HG02610 (cell line): Measurements from ENCODE around the gene REXO1.
A peak's percentile ranks its signal among the peaks of the same experiment; 100 is the strongest.
"Not testable (repeated sequence)": the region's sequence is repeated elsewhere in the genome, so short reads cannot be mapped to it uniquely, and the experiment has no call there.

ENCODE experiments used
- ATAC-seq: cut with Tn5 transposase; IDR thresholded peaks from one replicate; pipeline ENCODE4 v1.9.1; 2021; ENCODE audit warnings: mild to moderate bottlenecking, moderate library complexity; ENCODE audit not compliant: unreplicated experiment

Gene REXO1, protein sequence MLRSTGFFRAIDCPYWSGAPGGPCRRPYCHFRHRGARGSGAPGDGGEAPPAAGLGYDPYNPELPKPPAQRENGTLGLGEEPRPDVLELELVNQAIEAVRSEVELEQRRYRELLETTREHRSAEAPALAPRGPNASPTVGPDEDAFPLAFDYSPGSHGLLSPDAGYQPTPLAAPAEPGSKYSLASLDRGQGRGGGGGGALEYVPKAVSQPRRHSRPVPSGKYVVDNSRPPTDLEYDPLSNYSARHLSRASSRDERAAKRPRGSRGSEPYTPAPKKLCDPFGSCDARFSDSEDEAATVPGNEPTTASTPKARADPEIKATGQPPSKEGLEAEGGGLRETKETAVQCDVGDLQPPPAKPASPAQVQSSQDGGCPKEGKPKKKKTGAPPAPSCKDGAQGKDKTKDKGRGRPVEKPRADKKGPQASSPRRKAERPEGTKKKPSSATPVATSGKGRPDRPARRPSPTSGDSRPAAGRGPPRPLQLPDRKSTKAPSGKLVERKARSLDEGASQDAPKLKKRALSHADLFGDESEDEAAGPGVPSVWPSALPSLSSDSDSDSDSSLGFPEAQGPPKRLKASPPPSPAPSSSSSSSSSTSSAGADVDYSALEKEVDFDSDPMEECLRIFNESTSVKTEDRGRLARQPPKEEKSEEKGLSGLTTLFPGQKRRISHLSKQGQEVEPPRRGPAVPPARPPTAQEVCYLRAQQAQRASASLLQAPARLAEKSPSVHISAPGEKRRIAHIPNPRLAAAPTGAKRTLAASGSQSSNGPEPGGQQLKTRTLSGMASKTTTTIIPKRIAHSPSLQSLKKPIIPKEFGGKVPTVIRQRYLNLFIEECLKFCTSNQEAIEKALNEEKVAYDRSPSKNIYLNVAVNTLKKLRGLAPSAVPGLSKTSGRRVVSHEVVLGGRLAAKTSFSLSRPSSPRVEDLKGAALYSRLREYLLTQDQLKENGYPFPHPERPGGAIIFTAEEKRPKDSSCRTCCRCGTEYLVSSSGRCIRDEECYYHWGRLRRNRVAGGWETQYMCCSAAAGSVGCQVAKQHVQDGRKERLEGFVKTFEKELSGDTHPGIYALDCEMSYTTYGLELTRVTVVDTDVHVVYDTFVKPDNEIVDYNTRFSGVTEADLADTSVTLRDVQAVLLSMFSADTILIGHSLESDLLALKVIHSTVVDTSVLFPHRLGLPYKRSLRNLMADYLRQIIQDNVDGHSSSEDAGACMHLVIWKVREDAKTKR

DNA sequence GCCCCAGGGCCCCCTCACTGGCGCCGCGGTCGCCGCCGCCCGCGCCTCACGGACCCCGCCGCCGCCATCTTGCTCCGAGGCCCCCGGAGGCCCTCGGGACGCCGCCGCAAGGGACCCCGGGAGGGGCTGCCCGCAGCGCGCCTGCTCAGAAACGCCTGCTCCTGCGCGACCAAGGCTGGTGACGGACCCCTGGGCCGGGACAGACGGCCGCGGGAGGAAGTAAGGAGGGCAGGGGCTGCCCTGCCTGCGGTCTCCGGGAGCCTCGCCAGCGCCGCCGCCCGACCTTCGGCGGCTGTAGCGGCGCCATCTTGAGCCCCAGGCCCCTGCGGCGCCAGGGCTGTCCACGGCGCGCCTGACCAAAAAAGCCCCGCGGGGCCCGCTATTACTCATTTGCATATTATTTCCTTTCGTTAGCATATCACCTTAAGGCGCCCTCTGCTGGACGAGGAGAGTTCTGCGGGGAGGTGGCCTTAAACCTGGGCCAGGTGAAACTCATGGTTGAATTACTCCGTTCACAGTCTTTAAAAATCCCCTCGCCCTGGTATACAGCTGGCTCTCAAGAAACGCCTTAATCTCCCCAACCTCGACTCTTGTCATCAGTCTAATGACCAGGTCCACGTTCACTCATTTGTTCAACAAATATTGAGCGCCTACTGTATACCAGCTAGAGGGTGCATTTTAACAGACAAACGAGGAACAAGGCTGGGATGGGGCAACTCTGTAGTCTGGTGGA lies at the start of gene REXO1:
TSS of gene REXO1 (minus strand) at position 85 of the 733 bp plus-strand sequence. CDS start 125 bp downstream, outside the sequence.
- ATAC-seq = peak; percentile 57

DNA sequence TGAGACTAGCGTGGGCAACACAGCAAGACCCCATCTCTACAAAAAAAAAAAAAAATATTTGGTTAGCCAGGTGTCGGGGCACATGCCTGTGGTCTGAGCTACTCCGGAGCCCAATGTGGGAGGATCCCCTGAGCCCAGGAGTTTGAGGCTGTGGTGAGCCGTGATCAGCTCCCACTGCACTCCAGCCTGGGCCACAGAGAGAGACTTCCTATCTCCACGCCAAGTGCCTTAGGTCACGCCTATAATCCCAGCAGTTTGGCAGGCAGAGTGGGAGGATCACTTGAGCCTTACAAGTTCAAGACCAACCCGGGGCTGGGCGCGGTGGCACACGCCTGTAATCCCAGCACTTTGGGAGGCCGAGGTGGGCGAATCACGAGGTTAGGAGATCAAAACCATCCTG lies 48.2 kb upstream of the REXO1 start:
- ATAC-seq = no peak

DNA sequence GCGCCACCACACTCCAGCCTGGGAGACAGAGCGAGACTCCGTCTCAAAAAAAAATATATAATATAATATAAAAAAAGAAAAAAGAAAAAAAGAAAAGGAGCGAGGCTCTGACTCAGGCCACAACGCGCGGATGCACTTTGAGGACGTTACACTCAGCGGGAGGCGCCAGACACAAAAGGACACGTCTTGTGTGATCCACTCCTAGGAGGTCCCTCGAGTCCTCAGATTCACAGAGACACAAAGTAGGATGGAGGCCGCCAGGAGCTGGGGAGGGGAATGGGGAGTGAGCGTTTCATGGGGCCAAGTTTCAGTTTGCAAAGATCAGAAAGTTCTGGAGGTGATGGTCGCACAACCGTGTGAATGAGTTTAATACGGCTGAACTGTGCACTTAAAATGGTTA lies 45.5 kb upstream of the REXO1 start:
- ATAC-seq = no peak

DNA sequence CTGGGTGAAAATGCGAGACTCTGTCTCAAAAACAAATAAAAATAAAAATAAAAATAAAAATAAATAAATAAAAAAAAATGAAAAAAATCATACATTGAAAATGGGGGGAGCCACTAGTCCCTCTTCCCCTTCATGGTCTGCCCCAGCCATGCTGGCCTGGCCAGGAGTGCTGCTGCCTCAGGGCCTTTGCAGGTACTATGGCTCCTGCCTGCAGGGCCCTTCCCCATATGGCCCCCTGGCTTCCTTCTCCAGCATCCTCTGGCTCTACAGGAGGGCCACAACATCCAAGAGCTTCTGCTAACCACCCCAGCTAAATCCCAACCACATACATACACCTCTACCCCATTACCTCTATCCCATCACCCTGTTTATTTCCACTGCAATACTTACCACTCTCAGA lies 41.6 kb upstream of the REXO1 start:
- no peak for ATAC-seq

DNA sequence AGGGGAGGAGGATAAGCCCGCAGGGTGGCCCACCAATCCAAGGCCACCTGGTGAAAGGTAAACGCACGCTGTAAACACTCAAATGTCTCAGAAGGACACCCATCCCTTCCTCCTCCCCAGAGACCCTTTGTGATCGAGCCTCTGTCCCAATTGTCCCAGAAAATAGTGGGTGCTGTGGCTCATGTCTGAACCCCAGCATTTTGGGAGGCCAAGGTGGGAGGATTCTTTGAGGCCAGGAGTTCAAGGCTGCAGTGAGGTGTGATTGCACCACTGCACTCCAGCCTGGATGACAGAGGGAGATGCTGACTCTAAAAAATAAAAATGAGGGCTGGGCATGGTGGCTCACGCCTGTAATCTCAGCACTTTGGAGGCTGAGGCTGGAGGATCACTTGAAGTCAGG lies 40.1 kb upstream of the REXO1 start:
- no peak for ATAC-seq

DNA sequence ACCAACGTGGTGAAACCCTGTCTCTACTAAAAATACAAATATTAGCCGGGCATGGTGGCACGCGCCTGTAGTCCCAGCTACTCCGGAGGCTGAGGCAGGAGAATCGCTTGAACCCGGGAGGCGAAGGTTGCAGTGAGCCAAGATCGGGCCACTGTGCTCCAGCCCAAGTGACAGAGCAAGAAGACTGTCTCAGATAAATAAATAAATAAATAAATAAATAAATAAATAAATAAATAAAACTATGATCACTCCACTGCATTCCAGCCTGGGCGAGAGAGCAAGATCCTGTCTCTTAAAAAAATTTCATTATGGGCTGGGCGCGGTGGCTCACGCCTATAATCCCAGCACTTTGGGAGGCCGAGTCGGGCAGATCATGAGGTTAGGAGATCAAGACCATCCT lies 38.1 kb upstream of the REXO1 start:
- ATAC-seq = not testable (repeated sequence)

DNA sequence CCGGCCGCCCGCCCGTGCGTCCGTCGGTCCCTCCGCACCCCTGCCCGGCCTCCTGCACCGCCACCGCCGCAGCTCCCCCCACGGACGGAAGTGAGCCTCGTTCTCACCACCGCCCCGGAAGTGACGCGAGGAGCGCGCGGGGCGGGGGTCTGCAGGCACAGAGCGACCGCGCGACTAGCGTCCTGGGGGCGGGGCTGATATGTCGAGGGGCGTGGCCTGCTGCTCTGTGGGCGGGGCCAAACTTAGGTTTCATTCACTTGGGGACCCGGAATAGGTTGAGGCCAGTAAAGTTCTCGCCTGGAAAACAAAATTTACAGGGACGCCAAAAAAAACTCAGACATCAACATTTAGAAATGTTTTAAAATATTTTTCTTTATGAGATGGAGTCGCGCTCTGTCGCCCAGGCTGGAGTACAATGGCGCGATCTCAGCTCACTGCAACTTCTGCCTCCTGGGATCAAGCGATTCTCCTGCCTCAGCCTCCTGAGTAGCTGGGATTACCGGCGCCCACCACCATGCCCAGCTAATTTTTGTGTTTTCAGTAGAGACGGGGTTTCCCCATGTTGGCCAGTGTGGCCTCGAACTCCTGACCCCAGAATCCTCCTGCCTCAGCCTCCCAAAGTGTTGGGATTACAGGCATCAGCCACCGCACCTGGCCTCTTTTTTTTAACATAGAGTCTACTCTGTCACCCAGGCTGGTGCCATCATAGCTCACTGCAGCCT lies 37.3 kb upstream of the REXO1 start, which contains the start of gene ABHD17A:
TSS of gene ABHD17A (minus strand) at position 99 of the 722 bp plus-strand sequence. CDS start 3,930 bp downstream, outside the sequence.
- peak; percentile 71 for ATAC-seq

DNA sequence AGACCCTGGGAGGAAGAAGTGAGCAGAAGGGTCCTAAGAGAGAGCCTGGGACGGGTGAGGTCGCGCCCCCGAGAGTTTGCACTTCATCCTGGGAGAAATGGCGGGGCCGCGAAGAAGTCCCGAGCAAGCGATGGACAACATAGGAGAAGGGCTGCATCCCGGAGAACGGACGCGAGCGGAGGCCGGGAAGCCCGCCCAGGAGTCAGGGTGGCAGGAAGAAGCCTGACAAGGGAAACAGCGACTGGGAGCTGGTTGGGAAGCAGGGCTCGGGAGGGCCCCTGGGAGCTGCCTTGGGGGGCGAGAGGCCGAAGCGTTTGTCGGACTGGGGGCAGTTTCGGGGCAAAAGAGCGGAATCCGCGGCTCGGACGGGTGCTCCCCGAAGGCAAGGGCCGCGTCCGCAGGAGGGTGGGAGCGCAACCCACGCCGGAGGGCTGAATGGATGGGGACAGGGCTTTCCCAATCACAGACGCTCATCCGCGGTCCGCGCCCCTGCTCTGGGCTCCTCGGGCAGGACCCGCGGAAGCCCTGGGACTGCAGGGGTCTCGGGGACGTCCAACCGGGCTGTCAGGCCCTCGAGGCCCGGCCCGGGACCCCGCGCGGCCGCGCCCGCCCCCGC lies 36.5 kb upstream of the REXO1 start:
- peak; percentile 4 for ATAC-seq

DNA sequence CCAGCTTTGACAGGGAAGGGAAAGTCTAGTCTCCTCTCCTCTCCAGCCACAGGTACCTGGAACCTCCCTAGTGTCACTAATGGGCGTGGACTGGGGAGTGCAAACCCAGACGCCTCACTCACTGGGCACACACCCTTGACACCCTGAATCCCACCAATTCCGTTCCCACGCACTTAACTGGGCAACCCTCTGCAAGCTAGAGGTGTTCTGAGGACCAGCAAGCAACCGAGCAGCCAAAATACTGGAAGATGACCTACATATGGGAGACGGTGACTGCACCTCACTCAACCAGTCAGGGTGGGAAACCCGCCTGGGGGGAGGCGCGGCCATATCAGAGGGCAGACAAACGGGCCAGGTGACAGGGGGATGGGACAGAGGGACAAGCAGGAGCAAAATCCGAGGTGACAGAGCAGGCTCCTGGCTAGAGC lies 36.0 kb upstream of the REXO1 start:
- ATAC-seq = no peak

DNA sequence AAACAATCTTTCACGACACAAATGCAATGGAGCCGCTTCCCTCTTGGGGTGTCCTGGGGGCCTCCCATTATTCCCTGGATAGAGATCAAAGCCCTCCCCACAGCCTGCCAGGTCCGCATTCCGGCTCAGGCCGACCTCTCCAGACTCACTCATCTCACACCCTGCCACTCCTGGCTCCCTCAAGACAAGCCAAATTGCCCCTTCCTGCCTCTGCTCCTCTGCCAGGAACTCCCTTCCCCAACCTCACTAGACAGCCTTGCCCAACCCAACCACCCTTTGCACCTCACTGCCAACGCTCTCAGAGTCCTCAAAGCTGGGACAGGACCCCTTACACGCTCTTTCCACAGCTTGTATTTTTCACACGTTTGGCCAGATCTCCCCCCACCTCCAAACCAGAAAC lies 35.5 kb upstream of the REXO1 start:
- no peak for ATAC-seq

DNA sequence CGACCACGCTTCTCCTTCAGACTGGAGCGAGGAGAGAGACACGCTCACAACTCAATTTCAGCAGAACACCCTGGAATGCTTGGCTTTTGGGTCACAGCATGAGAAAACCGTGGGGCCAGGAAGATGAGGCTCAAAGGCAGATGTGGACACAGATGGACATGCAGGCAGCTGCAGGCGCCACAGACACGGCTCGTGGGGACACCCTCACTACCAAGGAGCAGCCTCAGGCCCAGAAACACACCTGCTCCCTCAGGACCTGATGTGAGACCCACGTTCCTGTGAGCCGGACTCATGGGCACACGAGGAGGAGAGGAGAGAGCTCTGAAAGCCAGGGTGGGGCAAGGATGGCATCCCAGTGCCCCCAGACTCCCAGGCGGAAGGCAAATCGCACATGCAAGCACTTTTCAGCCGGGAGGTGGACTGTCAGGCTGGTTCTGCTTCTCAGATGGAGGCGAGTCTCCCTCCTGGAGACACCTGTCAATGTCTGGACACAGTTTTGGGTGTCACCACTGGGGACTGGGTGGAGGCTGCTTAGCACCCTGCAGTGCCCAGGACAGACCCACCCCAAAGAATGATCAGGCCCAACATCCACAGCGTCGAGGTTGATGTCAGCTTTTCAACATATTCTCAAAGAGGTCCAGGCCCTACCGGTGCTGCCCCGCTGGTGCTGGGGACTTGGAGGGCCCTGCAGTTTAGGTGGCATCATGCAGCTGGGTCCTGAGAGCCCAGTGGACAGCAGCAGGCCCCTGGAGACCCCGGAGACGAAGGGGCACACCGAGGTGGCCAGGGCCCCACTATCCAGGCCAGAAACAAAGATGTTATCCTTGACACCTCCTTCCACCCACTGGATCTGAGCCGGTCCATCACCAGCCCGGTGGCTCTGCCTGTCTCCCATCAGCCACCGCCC lies 34.8 kb upstream of the REXO1 start:
- no peak for ATAC-seq

DNA sequence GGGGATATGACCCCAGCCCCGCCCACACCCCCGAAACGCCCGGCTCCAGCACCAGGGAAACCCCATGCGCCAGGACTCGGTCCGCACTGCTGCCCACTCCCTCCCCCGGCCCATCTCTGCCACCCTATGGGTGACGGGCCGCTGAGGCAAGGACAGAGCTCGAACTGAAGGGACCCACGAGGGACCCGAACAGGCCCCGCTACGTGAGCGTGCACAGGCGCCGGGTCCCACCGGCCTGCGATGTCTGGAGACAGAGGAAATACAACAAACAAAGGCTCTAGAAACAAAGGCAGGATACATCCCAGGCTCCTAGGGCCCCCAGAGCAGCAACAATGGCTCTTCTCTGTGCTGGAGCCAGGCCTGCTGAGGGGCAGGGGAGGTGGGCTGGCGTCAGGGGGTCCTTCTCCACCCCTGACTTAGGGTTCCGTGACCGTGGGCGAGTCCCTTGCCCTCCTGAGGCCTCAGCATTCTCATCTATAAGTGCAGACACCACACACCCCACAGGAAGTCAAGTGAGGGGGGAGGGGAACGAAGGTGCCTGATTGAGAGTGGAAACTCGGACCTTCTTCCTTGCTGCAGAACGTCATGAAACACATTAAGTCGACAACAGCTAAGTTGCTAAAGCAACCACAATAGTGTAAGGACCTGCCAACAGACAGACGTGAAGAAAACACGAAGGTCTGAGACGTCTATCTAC lies 34.0 kb upstream of the REXO1 start:
- no peak for ATAC-seq

DNA sequence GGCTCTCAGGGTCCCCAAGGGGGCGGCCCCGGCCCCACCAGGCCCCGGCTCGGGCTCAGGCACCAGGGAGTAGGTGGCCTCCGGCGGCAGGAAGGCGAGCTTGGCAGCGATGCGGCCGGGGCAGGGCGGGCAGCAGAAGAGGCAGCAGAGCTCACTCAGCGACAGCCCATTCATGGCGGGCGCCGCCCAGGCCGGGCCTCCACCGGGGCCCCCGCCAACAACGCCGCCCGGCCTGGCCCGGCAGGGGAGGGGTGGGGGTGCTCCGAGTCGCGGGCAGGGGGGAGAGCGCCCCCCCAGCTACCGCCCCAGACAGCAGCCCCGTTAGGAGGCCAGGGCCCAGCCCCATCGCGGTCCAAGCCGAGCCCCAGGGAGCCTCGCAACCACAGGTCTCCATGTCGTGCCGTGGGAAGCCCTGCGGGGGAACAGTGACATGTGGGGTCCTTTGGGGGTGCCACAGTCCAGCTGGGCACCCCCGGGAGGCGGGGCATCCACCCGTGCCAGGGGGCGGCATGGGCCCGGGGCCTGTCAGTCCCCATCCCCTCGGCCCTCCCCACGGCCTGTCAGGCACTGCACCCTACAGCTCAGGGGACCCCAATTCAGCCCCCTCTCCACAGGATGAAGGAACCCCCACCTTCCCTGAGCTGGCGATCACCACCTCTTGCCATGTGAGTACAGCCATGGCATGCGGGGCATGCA lies 33.3 kb upstream of the REXO1 start:
- not testable (repeated sequence) for ATAC-seq

DNA sequence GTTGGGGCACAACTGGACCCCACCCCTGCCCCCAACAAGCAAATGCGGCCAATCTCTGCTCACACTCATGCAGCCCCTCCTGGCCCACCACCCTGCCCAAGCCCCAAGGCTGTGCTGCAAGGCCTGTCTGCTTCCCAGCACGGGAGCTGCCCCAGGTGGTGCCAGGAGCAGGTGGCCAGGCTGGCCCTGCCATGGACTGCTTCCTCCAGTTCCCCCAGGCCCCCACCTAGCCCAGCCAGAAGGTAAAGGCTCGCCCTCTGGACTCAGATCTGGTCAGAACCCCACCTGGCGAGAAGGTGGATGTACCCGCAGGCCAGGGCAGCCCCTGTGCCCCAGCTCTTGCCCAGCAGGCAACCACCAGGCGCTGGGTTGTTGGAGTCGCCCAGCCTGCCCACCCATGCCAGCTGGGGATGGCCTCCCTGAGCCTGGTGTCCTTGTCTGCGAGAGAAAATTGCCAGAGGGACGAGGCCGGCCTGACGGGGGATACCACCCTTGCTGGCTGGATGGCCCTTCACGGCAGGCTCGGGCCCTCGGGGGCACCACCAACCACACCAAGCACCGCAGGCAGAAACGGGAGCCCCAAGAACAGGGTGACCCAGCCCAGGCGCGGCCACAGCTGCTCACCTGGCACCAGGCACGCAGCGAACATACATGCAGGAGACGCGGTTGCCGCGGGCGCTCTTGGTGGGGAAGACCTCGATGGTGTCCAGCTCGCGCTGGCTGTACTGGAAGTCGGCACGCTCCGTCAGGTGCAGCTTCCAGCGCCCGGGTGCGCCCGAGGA lies 32.5 kb upstream of the REXO1 start:
- ATAC-seq = no peak

DNA sequence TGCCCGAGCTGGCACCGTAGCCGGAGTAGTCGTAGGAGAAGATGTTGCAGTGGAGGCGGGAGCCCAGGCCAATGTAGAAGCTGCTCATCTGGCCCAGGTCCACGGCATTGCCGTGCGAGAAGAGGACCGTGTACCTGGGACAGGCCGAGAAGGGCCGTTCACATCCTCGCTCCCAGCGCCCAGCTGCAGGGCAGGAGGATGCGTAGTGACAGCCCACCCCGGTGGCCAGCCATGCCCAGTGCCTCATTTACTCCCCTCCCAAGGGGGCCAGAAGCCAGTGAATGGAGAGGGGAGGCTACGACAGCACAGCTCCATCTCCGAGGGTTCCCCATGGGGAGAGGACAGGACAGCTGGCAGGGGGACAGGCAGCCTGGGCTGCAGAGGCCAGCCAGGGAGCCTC lies 31.7 kb upstream of the REXO1 start:
- not testable (repeated sequence) for ATAC-seq

DNA sequence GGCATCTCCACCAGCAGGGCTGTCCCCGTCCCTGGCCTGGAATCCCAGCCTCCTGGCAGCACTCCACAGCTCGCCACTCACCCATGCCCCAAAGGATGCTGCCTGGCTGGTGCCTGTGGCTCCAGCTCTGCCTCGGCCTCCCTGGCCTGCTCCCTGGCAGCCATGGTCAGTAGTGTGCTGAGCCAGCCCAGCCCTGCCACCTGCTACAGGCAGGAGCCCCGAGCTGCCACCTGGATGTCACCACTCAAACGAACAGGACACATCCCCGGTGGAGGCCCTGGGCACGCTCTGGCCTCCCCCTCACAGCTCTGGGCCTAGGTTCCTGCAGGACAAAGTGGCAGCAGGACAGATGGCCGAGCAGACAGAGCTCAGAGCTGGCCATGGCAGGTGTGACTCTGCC lies 30.3 kb upstream of the REXO1 start:
- not testable (repeated sequence) for ATAC-seq
